ENCODE data around the gene ETHE1. TPM values are rescaled to one million over a fixed set of nuclear protein-coding genes. Genes with fewer than 3 reads are reported as not detected.

ETHE1 gene
- total RNA-seq, 2 donors from 2014 or later = 13.0 to 15.2 TPM

DNA sequence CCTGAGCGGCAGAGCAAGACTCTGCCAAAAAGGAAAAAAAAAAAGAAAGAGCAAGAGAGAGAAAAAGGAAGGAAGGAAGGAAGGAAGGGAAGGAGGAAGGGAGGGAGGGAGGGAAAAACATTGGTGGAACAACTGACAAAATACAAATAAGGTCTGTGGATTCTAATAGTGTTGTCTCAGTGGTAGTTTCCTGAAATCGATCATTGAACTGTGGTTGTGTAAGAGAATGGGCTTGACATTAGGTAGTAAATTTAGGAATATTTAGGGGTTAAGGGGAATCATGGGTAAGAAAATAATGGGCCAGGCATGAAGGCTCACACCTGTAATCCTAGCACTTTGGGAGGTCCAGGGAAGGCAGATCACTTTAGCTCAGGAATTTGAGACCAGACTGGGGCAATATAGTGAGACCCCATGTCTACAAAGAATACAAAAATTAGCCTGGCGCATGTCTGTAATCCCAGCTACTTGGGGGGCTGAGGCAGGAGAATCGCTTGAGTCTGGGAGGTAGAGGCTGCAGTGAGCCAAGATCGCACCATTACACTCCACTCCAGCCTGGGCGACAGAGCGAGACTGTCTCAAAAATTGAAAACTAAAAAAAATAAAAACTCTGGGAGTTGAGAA lies 36.9 kb downstream of the ETHE1 start:
- H3K4me1 Mint-ChIP-seq = no peaks in the 10 kb centered on the region
- H3K4me3 Mint-ChIP-seq = no peak overlapping the region
- no peaks in the 10 kb centered on the region for H3K27me3 ChIP-seq (ENCODE audit: control insufficient read depth, insufficient read depth, low read length, poor library complexity, severe bottlenecking)
- H3K27ac Mint-ChIP-seq = no peak overlapping the region
- DNase-seq = no peak
- no peaks in the 10 kb centered on the region for H3K4me1 ChIP-seq (ENCODE audit: control insufficient read depth, insufficient read depth, low read length)
- 95 to 100% methylated on average over 4 to 6 of the region's 7 CpGs for WGBS, 2 experiments (ENCODE audit: insufficient coverage in 1 of 2, insufficient read length in 1 of 2)
- H3K9me3 Mint-ChIP-seq = no peaks in the 10 kb centered on the region
- H3K27me3 Mint-ChIP-seq (ENCODE audit: insufficient read depth) = no peaks in the 10 kb centered on the region
- TF ChIP-seq, protein P1, sequence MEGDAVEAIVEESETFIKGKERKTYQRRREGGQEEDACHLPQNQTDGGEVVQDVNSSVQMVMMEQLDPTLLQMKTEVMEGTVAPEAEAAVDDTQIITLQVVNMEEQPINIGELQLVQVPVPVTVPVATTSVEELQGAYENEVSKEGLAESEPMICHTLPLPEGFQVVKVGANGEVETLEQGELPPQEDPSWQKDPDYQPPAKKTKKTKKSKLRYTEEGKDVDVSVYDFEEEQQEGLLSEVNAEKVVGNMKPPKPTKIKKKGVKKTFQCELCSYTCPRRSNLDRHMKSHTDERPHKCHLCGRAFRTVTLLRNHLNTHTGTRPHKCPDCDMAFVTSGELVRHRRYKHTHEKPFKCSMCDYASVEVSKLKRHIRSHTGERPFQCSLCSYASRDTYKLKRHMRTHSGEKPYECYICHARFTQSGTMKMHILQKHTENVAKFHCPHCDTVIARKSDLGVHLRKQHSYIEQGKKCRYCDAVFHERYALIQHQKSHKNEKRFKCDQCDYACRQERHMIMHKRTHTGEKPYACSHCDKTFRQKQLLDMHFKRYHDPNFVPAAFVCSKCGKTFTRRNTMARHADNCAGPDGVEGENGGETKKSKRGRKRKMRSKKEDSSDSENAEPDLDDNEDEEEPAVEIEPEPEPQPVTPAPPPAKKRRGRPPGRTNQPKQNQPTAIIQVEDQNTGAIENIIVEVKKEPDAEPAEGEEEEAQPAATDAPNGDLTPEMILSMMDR (conservative IDR thresholded peaks at IDR 0.05) = no peak
- H3K27ac ChIP-seq (ENCODE audit: low read depth, low read length) = no peak overlapping the region
- no peaks in the 10 kb centered on the region for H3K36me3 Mint-ChIP-seq (ENCODE audit: low read depth)
- H3K9me3 ChIP-seq (ENCODE audit: control insufficient read depth, low read length) = no peaks in the 10 kb centered on the region
- no peak overlapping the region for H3K4me3 ChIP-seq (ENCODE audit: low read length)
- H3K36me3 ChIP-seq (ENCODE audit: control insufficient read depth, insufficient read depth, low read length) = no peaks in the 10 kb centered on the region
- no peak overlapping the region for H3K9ac ChIP-seq (ENCODE audit: extremely low read depth, low read length, poor library complexity, severe bottlenecking)

- H3K36me3 ChIP-seq (ENCODE audit: control insufficient read depth, insufficient read depth, low read length) = no peaks in the 10 kb centered on the region
- no peak overlapping the region for H3K9ac ChIP-seq (ENCODE audit: extremely low read depth, low read length, poor library complexity, severe bottlenecking)
- no peak overlapping the region for H3K4me3 Mint-ChIP-seq
- no peaks in the 10 kb centered on the region for H3K9me3 Mint-ChIP-seq
- H3K27me3 Mint-ChIP-seq (ENCODE audit: insufficient read depth) = no peaks in the 10 kb centered on the region
- TF ChIP-seq, protein P1 (conservative IDR thresholded peaks at IDR 0.05) = no peak
- H3K4me1 Mint-ChIP-seq = no peaks in the 10 kb centered on the region
- no peak overlapping the region for H3K4me3 ChIP-seq (ENCODE audit: low read length)
- H3K9me3 ChIP-seq (ENCODE audit: control insufficient read depth, low read length) = no peaks in the 10 kb centered on the region
- no peak overlapping the region for H3K27ac Mint-ChIP-seq
- no peak for DNase-seq
- H3K4me1 ChIP-seq (ENCODE audit: control insufficient read depth, insufficient read depth, low read length) = no peaks in the 10 kb centered on the region
- H3K27ac ChIP-seq (ENCODE audit: low read depth, low read length) = no peak overlapping the region
- H3K36me3 Mint-ChIP-seq (ENCODE audit: low read depth) = no peaks in the 10 kb centered on the region
- H3K27me3 ChIP-seq (ENCODE audit: control insufficient read depth, insufficient read depth, low read length, poor library complexity, severe bottlenecking) = no peaks in the 10 kb centered on the region
- WGBS, 2 experiments (ENCODE audit: insufficient coverage in 1 of 2, insufficient read length in 1 of 2) = 92 to 93% methylated on average over 3 to 4 of the region's 5 CpGs
These were observed 37.7 kb downstream of the ETHE1 start for GRCh38 chr19:43489310-43489709.

DNA sequence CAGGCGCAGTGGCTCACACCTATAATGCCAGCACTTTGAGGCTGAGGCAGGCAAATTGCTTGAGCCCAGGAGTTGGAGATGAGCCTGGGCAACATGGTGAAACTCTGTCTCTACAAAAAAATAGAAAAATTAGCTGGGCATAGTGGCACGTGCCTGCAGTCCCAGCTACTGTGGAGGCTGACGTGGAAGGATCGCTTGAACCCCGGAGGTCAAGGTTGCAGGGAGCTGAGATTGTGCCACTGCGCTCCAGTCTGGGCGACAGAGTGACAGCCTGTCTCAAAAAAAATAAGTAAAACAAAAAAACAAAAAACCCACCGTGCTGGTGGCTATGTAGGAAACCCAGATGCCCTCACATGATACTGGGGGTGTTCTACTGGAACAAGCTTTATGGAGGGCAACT lies 38.8 kb downstream of the ETHE1 start:
- WGBS, 2 experiments (ENCODE audit: insufficient coverage in 1 of 2, insufficient read length in 1 of 2) = 78 to 80% methylated on average over 7 to 8 of the region's 8 CpGs
- no peak for DNase-seq
- H3K9me3 ChIP-seq (ENCODE audit: control insufficient read depth, low read length) = no peaks in the 10 kb centered on the region
- no peak overlapping the region for H3K4me3 ChIP-seq (ENCODE audit: low read length)
- Mint-ChIP-seq H3K4me3 (no peak overlapping the region), H3K4me1 (no peaks in the 10 kb centered on the region), H3K27me3 (ENCODE audit: insufficient read depth) (no peaks in the 10 kb centered on the region), H3K27ac (no peak overlapping the region), H3K9me3 (no peaks in the 10 kb centered on the region), H3K36me3 (ENCODE audit: low read depth) (no peaks in the 10 kb centered on the region)
- no peaks in the 10 kb centered on the region for H3K36me3 ChIP-seq (ENCODE audit: control insufficient read depth, insufficient read depth, low read length)
- H3K9ac ChIP-seq (ENCODE audit: extremely low read depth, low read length, poor library complexity, severe bottlenecking) = no peak overlapping the region
- no peaks in the 10 kb centered on the region for H3K4me1 ChIP-seq (ENCODE audit: control insufficient read depth, insufficient read depth, low read length)
- no peak overlapping the region for H3K27ac ChIP-seq (ENCODE audit: low read depth, low read length)
- TF ChIP-seq, protein P1 (conservative IDR thresholded peaks at IDR 0.05) = no peak
- no peaks in the 10 kb centered on the region for H3K27me3 ChIP-seq (ENCODE audit: control insufficient read depth, insufficient read depth, low read length, poor library complexity, severe bottlenecking)

Data from endodermal cell (in vitro differentiated cells).